IPS DF 4.7 (cell line): ENCODE results near the gene MACROD2.
"Not testable (repeated sequence)": the region's sequence is repeated elsewhere in the genome, so short reads cannot be mapped to it uniquely, and the experiment has no call there.

Source experiments
- DNase-seq: peaks from one replicate; pipeline ENCODE4 v3.0.0-alpha.2; 2013; ENCODE audit warnings: low spot score; ENCODE audit errors: extremely low read depth

The MACROD2 gene

GRCh38 chr20:15144916-15145315 is 1149.6 kb downstream of the MACROD2 start:
- no peak for DNase-seq

GRCh38 chr20:15146948-15147347 is 1151.6 kb downstream of the MACROD2 start:
- no peak for DNase-seq

- no peak for DNase-seq
These were observed 1158.8 kb downstream of the MACROD2 start for GRCh38 chr20:15154070-15154469.

GRCh38 chr20:15155848-15156401 is 1160.6 kb downstream of the MACROD2 start:
- DNase-seq = no peak

GRCh38 chr20:15158533-15158932 is 1163.2 kb downstream of the MACROD2 start:
- DNase-seq = no peak

- DNase-seq = no peak
These were observed 1166.8 kb downstream of the MACROD2 start for GRCh38 chr20:15162079-15162647.

GRCh38 chr20:15163632-15164031 is 1168.3 kb downstream of the MACROD2 start:
- no peak for DNase-seq

GRCh38 chr20:15164726-15165125 is 1169.4 kb downstream of the MACROD2 start:
- no peak for DNase-seq

GRCh38 chr20:15166744-15167143 is 1171.4 kb downstream of the MACROD2 start:
- DNase-seq = no peak

- DNase-seq = no peak
These were observed 1175.7 kb downstream of the MACROD2 start for GRCh38 chr20:15171016-15171415.

- no peak for DNase-seq
These were observed 1181.6 kb downstream of the MACROD2 start for GRCh38 chr20:15176929-15177328.

GRCh38 chr20:15178581-15178980 is 1183.3 kb downstream of the MACROD2 start:
- DNase-seq = no peak

- DNase-seq = no peak
These were observed 1184.1 kb downstream of the MACROD2 start for GRCh38 chr20:15179381-15179780.

GRCh38 chr20:15179781-15180180 is 1184.5 kb downstream of the MACROD2 start:
- no peak for DNase-seq

- DNase-seq = no peak
These were observed 1190.0 kb downstream of the MACROD2 start for GRCh38 chr20:15185322-15185721.

- no peak for DNase-seq
These were observed 1190.6 kb downstream of the MACROD2 start for GRCh38 chr20:15185913-15186312.

- DNase-seq = no peak
These were observed 1192.3 kb downstream of the MACROD2 start for GRCh38 chr20:15187612-15188011.

GRCh38 chr20:15188415-15188814 is 1193.1 kb downstream of the MACROD2 start:
- DNase-seq = no peak

GRCh38 chr20:15191082-15191723 is 1195.9 kb downstream of the MACROD2 start:
- no peak for DNase-seq

- DNase-seq = no peak
These were observed 1200.1 kb downstream of the MACROD2 start for GRCh38 chr20:15195378-15195777.

- DNase-seq = no peak
These were observed 1201.4 kb downstream of the MACROD2 start for GRCh38 chr20:15196547-15197255.

GRCh38 chr20:15198017-15198416 is 1202.7 kb downstream of the MACROD2 start:
- not testable (repeated sequence) for DNase-seq
